RKO (cell line): ENCODE measurements around the gene ITGB1BP2.
"Not testable (repeated sequence)": the region's sequence is repeated elsewhere in the genome, so short reads cannot be mapped to it uniquely, and the experiment has no call there.

Source experiments
- DNase-seq: peaks from one replicate; pipeline ENCODE4 v3.0.0-alpha.2; 2016; ENCODE audit warnings: low spot score

Gene ITGB1BP2

GRCh38 chrX:71301195-71301924, at the start of gene ITGB1BP2:
ITGB1BP2 (plus strand) TSS chrX:71301750; CDS start chrX:71301807, 57 bp downstream.
- no peak for DNase-seq

GRCh38 chrX:71252221-71252620, 49.3 kb upstream of the ITGB1BP2 start:
- DNase-seq: no peak

GRCh38 chrX:71253253-71254091, 48.1 kb upstream of the ITGB1BP2 start:
- DNase-seq: peak; percentile 47

- peak; percentile 85 for DNase-seq
These were observed 47.2 kb upstream of the ITGB1BP2 start, which contains the start of gene ZMYM3 for GRCh38 chrX:71254092-71254963. ZMYM3 (minus strand) TSS chrX:71254140; CDS start chrX:71253255, 885 bp downstream.

GRCh38 chrX:71256051-71256450, 45.5 kb upstream of the ITGB1BP2 start:
- no peak for DNase-seq

- no peak for DNase-seq
These were observed 44.7 kb upstream of the ITGB1BP2 start for GRCh38 chrX:71256856-71257255.

- not testable (repeated sequence) for DNase-seq
These were observed 32.9 kb upstream of the ITGB1BP2 start for GRCh38 chrX:71268624-71269023.

- no peak for DNase-seq
These were observed 31.7 kb upstream of the ITGB1BP2 start for GRCh38 chrX:71269801-71270395.

GRCh38 chrX:71272313-71272712, 29.2 kb upstream of the ITGB1BP2 start:
- DNase-seq: not testable (repeated sequence)

- DNase-seq: not testable (repeated sequence)
These were observed 20.2 kb upstream of the ITGB1BP2 start for GRCh38 chrX:71281300-71281699.

GRCh38 chrX:71282514-71283402, 18.8 kb upstream of the ITGB1BP2 start:
- peak; percentile 81 for DNase-seq

GRCh38 chrX:71283403-71284143, 18.0 kb upstream of the ITGB1BP2 start, which contains the start of gene NONO:
NONO (plus strand) TSS chrX:71283635; CDS start chrX:71290638, 7,003 bp downstream.
- peak; percentile 97 for DNase-seq

GRCh38 chrX:71285929-71286328, 15.6 kb upstream of the ITGB1BP2 start:
- no peak for DNase-seq

- DNase-seq: no peak
These were observed 10.2 kb upstream of the ITGB1BP2 start for GRCh38 chrX:71291381-71291780.

GRCh38 chrX:71292669-71293365, 8.7 kb upstream of the ITGB1BP2 start:
- DNase-seq: no peak

- no peak for DNase-seq
These were observed 4.7 kb upstream of the ITGB1BP2 start for GRCh38 chrX:71296806-71297205.

- DNase-seq: no peak
These were observed 3.4 kb upstream of the ITGB1BP2 start for GRCh38 chrX:71298119-71298518.

GRCh38 chrX:71300064-71300463, 1.5 kb upstream of the ITGB1BP2 start:
- not testable (repeated sequence) for DNase-seq

- not testable (repeated sequence) for DNase-seq
These were observed 1.1 kb upstream of the ITGB1BP2 start for GRCh38 chrX:71300495-71300894.
